SJSA1 (cell line): Measurements from ENCODE around the gene ANKLE2. TPM values are rescaled to one million over a fixed set of nuclear protein-coding genes. Genes with fewer than 3 reads are reported as not detected.
"Not testable (repeated sequence)": the region's sequence is repeated elsewhere in the genome, so short reads cannot be mapped to it uniquely, and the experiment has no call there.

Source experiments
- DNase-seq, 2 experiments: peaks; one replicate each; pipeline ENCODE4 v3.0.0-alpha.2; 2015 to 2020; ENCODE audit warnings: low spot score in 2 of 2, low read depth in 1 of 2
- H3K27ac ChIP-seq: fragments of 250-450 bp; sonication (Bioruptor Pico); 2 replicates; pipeline ENCODE4 v1.5.1; 2020; ENCODE audit warnings: mild to moderate bottlenecking, moderate library complexity
- H3K27me3 ChIP-seq: fragments of 250-450 bp; sonication (Bioruptor Pico); replicated peaks from 2 replicates; pipeline ENCODE4 v1.5.1; 2020; ENCODE audit warnings: mild to moderate bottlenecking, moderate library complexity
- H3K36me3 ChIP-seq: fragments of 250-450 bp; sonication (Bioruptor Pico); 2 replicates; pipeline ENCODE4 v1.5.1; 2020; ENCODE audit warnings: mild to moderate bottlenecking
- H3K4me1 ChIP-seq: fragments of 250-450 bp; sonication (Bioruptor Pico); replicated peaks from 2 replicates; pipeline ENCODE4 v1.6.1; 2021; ENCODE audit warnings: mild to moderate bottlenecking
- H3K4me3 ChIP-seq: fragments of 250-450 bp; sonication (Bioruptor Pico); 2 replicates; pipeline ENCODE4 v1.5.1; 2020; ENCODE audit warnings: mild to moderate bottlenecking
- H3K9me3 ChIP-seq: fragments of 250-450 bp; sonication (Bioruptor Pico); replicated peaks from 2 replicates; pipeline ENCODE4 v1.5.1; 2020; ENCODE audit warnings: mild to moderate bottlenecking
- total RNA-seq: library from RNA; depleted of rRNA; stranded (reverse); fragments of >200 nt; shearing (Covaris generic); gene quantifications from 2 replicates; pipeline ENCODE4 v1.2.3, GENCODE V29; 2014

The ANKLE2 gene
- total RNA-seq, 1 experiment from 2014 or later = 72.6 TPM

DNA sequence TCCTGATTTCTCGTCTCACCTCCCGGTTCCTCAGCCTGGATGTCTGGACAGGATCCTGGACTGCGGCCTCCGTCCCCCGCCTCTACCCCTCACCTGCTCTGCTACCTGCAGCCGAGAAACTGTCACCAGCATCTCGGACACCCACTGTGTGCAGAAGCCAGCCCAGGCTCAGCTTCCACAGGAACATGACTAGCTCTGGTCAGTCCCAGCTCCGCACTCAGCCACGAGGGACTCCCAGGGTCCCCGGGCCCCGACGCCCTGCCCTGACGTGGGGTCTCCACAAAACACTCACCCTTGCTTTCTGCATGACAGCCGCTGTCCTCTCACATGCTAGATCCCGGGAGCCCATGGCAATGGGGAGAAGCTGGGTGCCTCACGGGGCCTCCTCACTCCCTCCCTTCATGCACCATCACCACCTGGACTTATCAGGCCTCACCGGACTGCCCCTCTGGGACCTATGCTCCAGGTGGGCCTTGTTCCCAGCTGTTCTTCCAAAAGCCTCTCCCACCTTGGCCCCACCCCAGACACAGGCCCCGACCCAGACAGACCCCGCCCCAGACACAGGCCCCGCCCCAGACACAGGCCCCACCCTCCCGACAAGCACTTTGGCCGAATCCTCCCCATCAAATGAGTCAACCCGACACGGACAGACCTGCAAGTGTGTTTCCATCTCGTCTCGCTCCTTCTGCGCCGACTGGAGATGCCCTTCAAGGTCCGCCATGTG is 26.9 kb upstream of the ANKLE2 start:
- Histone ChIP-seq H3K4me1 (no peaks in the 10 kb centered on the region), H3K9me3 (no peaks in the 10 kb centered on the region), H3K27me3 (no peaks in the 10 kb centered on the region), H3K36me3 (peaks cover 54% of the 10 kb centered on the region), H3K27ac (no peak overlapping the region), H3K4me3 (no peak overlapping the region)
- DNase-seq = no peak

DNA sequence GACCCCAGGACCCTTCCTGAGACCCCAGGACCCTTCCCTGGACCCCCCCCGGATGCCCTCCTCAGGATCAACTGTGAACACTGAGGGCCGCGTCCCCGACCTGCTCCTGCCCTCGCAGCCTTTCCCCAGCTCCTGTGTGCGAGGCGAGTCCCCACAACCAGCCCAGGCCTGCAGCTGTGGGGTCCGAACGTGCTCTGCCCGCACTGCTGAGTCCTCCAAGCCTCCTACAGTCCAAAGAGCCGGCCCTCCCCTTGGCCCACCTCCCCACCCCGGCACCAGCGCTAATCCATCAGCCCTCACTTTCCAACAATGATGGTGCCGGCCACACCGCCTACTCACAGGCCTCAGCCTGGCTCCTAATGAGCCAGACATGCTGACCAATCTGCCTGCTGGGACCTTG is 26.2 kb upstream of the ANKLE2 start:
- Histone ChIP-seq H3K27ac (no peak overlapping the region), H3K27me3 (no peaks in the 10 kb centered on the region), H3K4me1 (no peaks in the 10 kb centered on the region), H3K9me3 (no peaks in the 10 kb centered on the region), H3K4me3 (no peak overlapping the region), H3K36me3 (peaks cover 61% of the 10 kb centered on the region)
- DNase-seq = no peak

DNA sequence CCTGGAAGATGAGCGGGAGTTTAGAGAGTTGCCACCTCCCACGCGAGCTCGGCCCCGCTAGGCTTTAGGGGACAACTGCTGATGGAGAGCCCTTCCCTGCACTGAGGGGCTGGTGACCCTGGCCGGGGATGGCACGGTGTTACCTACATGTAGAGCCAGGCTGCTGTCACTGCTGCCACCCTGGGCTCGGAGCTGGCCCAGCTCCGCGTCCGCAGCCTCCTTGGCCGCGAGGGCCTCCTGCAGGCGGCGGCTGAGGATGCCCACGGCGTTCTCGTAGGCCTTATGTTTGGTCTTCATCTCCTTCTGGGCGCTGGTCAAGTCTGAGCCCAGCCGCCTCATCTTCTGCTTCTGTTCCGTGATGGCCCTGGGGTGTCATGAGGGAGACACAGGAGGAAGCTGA is 24.6 kb upstream of the ANKLE2 start:
- Histone ChIP-seq H3K27ac (no peak overlapping the region), H3K9me3 (no peaks in the 10 kb centered on the region), H3K4me3 (no peak overlapping the region), H3K36me3 (peaks cover 74% of the 10 kb centered on the region), H3K27me3 (no peaks in the 10 kb centered on the region), H3K4me1 (no peaks in the 10 kb centered on the region)
- no peak for DNase-seq

DNA sequence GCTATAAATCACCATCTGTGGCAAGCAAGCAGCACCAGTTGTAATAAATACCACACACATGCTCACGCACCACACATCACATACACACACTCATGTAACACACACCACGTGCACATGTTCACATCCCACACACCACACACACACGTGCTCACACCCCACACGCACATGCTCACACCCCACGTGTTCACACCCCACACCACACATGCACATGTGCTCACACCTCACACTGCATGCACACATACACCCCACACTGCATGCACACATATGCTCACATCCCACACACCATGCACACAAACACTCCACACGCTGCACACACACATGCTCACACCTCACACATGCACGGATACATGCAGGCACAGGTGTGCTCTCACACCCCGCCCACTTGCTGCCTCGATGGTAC is 22.9 kb upstream of the ANKLE2 start:
- Histone ChIP-seq H3K27ac (no peak overlapping the region), H3K9me3 (no peaks in the 10 kb centered on the region), H3K4me3 (no peak overlapping the region), H3K36me3 (peaks cover 74% of the 10 kb centered on the region), H3K4me1 (no peaks in the 10 kb centered on the region), H3K27me3 (no peaks in the 10 kb centered on the region)
- no peak for DNase-seq

DNA sequence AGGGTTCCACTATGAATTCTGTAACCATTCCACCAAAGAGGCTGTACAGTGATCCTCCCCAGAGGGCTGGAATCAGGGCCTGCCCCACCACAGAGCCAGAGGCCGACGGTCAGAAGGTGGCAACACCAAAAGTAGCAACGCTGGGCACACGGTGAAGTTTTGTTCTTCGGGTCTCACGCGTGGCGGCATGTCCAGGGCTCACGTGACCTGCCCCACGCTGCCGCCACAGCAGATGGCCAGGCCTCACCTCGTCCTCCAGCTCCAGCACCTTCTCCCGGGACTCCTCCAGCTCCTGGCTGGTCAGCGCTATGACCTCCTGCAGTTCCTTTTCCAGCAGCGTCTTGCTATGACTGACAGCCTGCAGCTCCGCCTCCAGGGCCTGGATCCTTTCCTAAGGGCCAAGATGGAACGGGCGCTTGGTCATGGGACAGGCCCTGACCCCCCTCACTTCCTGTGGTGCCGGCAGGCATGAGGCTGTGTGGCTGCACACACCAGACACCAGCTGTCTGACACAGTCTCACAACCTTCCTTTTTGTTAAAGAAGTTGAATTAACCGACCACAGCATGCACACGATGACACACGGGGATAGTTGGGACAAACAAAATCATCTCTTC is 22.4 kb upstream of the ANKLE2 start:
- Histone ChIP-seq H3K4me3 (no peak overlapping the region), H3K36me3 (peaks cover 68% of the 10 kb centered on the region)

DNA sequence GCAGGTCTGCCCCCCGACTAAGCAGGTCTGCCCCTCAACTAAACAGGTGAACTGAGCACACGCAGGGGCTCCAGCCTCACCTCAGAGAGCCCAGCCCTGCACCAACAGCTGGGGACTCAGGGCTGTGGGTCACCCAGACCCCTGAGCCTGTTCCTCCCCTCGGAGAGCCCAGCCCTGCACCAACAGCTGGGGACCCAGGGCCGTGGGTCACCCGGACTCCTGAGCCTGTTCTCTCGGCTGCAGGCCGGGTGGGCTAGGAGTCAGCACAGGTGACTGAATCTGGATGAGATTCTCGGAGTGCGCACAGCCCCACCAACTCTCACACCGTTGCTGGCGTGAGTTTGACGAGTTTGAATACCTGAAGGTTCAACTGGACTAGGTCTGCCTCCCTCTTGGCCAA is 20.3 kb upstream of the ANKLE2 start:
- no peak for DNase-seq
- Histone ChIP-seq H3K4me3 (no peak overlapping the region), H3K36me3 (peaks cover 72% of the 10 kb centered on the region), H3K27me3 (no peaks in the 10 kb centered on the region), H3K4me1 (no peaks in the 10 kb centered on the region), H3K9me3 (no peaks in the 10 kb centered on the region), H3K27ac (no peak overlapping the region)

More for the DNA sequence above, 22.4 kb upstream of the ANKLE2 start:
- no peaks in the 10 kb centered on the region for H3K4me1 ChIP-seq
- DNase-seq = no peak
- H3K9me3 ChIP-seq = no peaks in the 10 kb centered on the region
- H3K27ac ChIP-seq = no peak overlapping the region
- H3K27me3 ChIP-seq = no peaks in the 10 kb centered on the region

DNA sequence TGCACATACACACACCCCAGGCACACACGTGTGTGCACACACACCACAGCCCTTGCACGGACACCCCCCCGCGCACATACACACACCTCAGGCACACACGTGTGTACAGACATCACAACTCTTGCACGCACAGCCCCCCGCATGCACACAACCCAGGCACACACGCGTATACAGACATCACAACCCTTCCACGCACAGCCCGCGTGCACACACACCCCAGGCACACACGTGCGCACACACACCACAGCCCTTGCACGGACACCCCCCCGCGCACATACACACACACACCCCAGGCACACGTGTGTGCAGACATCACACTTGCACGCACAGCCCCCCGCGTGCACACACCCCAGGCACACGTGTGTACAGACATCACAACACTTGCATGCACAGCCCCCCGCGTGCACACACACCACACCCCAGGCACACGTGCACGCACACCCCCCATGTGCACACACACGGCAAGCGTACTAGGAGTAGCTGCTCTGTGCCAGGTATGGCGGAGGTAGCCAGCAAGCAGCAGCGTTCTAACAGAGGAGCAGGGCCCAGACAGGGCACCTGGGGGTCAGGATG is 18.2 kb upstream of the ANKLE2 start:
- H3K27ac ChIP-seq = no peak overlapping the region
- H3K9me3 ChIP-seq = no peaks in the 10 kb centered on the region
- no peaks in the 10 kb centered on the region for H3K4me1 ChIP-seq
- H3K36me3 ChIP-seq = peaks cover 70% of the 10 kb centered on the region
- no peak overlapping the region for H3K4me3 ChIP-seq
- DNase-seq = no peak
- no peaks in the 10 kb centered on the region for H3K27me3 ChIP-seq

DNA sequence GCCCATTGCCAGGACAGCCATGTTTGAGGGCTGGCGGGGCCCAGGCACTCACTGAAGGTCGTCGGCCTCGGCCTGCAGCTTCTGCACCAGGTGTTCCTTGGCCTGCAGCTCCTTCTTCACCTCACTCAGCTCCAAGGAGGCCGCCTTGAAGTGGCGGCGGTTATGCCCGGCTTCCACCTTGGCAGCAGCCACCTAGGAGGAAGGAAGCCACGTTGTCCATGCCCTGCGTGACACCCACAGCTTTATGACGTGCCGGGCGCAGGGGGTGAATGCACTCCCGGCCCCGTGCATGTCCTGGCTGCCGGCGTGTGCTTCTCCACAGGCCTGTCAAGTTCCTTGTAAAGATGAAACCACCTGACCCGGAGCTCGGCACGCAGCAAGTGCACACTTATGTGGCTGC is 16.0 kb upstream of the ANKLE2 start:
- Histone ChIP-seq H3K27me3 (no peaks in the 10 kb centered on the region), H3K27ac (no peak overlapping the region), H3K9me3 (no peaks in the 10 kb centered on the region), H3K4me3 (no peak overlapping the region), H3K4me1 (no peaks in the 10 kb centered on the region), H3K36me3 (peaks cover 69% of the 10 kb centered on the region)
- no peak for DNase-seq

DNA sequence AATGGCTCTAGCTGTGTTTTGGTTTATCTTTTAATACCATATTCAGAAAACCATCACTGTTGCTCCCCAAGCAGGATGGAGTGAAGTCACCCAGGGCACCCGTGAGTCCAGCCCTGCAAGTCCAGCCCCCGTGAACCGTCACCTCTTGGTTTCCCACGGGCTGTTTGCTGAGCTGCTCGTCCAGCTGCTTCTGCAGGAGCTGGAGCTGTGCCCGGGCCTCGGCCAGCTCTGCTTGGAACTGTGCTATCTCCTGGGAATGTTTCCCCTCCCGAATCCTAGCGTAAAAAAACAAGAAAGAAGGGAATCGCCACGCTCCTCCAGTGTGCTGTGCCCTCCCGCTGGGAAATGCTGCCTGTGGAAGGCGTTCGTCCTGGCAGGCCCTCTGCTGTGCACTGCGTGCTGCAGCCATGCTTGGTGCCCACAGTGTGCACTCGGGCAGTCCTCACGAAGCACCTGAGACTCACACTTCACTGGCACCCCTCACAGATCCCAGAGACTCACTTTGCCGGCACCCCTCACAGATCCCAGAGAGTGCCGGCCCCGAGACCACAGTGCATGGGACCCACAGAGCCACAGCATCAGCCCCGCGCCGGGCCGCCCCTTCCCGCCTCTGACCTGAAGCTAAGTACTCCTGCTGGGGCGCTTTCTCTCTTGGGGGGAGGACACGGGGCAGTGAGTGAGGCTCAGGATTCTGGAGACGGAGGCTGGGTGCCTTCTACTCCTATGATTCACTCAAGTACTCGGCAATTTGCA is 15.4 kb upstream of the ANKLE2 start:
- DNase-seq = no peak

DNA sequence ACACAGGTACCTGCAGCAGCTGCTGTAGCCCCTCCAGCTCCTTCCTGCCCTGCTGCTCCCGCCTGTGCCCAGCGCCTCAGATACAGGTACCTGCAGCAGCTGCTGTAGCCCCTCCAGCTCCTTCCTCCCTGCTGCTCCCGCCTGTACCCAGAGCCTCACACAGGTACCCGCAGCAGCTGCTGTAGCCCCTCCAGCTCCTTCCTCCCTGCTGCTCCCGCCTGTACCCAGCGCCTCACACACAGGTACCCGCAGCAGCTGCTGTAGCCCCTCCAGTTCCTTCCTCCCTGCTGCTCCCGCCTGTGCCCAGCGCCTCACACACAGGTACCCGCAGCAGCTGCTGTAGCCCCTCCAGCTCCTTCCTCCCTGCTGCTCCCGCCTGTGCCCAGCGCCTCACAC is 14.6 kb upstream of the ANKLE2 start:
- DNase-seq, H3K4me3 ChIP-seq, H3K27ac ChIP-seq, H3K27me3 ChIP-seq, H3K9me3 ChIP-seq, H3K4me1 ChIP-seq: not testable (repeated sequence)
- H3K36me3 ChIP-seq = peaks cover 66% of the 10 kb centered on the region

More for the DNA sequence above, 15.4 kb upstream of the ANKLE2 start:
- Histone ChIP-seq H3K4me3 (no peak overlapping the region), H3K4me1 (no peaks in the 10 kb centered on the region), H3K36me3 (peaks cover 66% of the 10 kb centered on the region), H3K27ac (no peak overlapping the region), H3K27me3 (no peaks in the 10 kb centered on the region), H3K9me3 (no peaks in the 10 kb centered on the region)

DNA sequence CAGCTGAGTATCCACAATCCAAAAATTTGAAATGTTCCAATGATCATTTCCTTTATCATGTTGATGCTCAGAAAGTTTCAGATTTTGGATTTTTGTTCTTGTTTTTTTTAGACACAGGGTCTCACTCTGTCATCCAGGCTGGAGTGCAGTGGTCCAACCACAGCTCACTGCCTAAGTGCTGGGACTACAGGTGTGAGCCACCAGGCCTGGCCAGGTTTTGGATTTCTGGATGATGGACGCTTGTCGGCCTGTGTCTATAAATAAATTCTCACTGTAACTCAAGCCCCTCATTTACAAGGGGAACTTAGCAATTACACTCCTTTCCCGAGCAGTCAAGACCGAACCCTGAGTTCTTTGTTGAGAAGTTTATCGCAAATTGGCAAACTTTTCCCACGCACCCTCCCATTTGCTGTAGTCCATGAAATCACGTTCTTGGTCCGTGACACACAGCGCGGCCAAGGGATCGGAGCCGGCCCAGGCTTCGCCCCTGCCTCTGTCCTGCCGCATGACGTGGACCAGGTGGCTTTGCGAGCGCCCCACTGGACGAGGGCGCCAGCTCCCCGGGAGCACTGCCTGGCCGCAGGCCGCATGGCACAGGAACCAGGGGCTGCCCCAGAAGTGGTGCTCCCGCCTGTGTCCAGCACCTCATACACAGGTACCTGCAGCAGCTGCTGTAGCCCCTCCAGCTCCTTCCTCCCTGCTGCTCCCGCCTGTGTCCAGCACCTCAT is 14.0 kb upstream of the ANKLE2 start:
- Histone ChIP-seq H3K36me3 (peaks cover 63% of the 10 kb centered on the region), H3K27ac (no peak overlapping the region), H3K4me1 (no peaks in the 10 kb centered on the region), H3K4me3 (no peak overlapping the region), H3K27me3 (no peaks in the 10 kb centered on the region), H3K9me3 (no peaks in the 10 kb centered on the region)
- no peak for DNase-seq

DNA sequence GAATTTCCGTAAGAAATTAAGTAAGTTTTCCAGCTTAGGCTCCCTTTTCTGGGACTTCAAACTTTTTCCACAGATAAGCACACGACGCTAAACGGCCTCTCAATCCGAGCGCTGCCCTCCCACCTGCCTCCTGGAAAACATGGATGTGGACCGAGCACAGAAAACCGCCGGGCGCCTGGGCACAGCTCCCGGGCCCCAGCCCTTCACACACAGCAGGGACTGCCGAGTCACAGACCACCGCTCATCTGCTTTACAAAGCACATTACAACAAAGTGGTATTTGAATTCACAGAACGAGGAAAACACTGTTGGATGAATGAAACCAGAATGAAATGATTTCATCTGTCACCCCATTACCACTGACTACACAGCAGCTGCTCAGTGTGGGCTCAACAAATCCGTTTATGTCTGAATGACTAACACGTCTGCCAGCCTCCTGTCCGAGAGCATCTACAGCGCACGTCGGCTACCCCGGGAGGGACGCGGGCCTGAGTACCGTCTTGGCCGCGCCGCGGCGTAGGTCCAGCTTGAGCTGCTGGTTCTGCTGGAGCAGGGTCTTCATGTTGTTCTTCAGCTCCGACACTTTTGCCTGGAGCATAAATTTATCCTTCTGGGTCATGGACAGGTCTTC is 13.1 kb upstream of the ANKLE2 start:
- H3K27me3 ChIP-seq = no peaks in the 10 kb centered on the region
- H3K9me3 ChIP-seq = no peaks in the 10 kb centered on the region
- H3K36me3 ChIP-seq = peaks cover 63% of the 10 kb centered on the region
- H3K4me3 ChIP-seq = no peak overlapping the region
- H3K4me1 ChIP-seq = no peaks in the 10 kb centered on the region
- DNase-seq = no peak
- H3K27ac ChIP-seq = no peak overlapping the region

DNA sequence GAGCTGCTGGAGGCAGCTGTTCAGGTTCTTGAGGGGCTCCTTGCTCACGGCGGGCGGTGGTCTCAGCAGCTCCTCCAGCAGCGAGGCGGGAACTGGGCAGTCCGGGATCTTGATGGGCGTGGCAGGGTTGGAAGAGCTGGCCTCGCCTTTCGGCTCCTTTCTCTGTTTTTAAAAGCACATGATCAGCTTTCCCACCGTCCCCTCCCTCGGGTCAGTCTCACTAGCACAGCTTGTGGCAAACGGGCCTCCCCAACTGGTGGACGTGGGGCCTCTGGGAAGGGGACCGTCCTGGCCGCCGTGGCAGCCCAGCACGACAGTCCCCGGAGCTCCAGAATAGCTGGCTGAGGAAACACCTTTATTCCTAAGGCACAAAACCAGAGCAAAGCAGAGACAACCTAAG is 12.5 kb upstream of the ANKLE2 start:
- Histone ChIP-seq H3K27ac (no peak overlapping the region), H3K4me1 (no peaks in the 10 kb centered on the region), H3K36me3 (peaks cover 69% of the 10 kb centered on the region)

More for the DNA sequence above, 12.5 kb upstream of the ANKLE2 start:
- no peak for DNase-seq
- no peaks in the 10 kb centered on the region for H3K9me3 ChIP-seq
- no peak overlapping the region for H3K4me3 ChIP-seq
- H3K27me3 ChIP-seq = no peaks in the 10 kb centered on the region
